Neural cell (in vitro differentiated cells): ENCODE results near the gene ZFYVE28.

ENCODE experiments used
- CTCF ChIP-seq: fragments of 450-650 bp; IDR thresholded peaks from 2 replicates; pipeline ENCODE4 v1.5.1; 2014; ENCODE audit warnings: antibody characterized with exemption, mild to moderate bottlenecking, moderate library complexity; ENCODE audit not compliant: poor library complexity, severe bottlenecking
- EP300 ChIP-seq: fragments of 450-650 bp; conservative IDR thresholded peaks from 2 replicates; pipeline ENCODE4 v1.6.1; 2014; ENCODE audit warnings: antibody characterized with exemption, mild to moderate bottlenecking, moderate library complexity; ENCODE audit not compliant: poor library complexity, severe bottlenecking
- EZH2 ChIP-seq: fragments of 200-600, 300-800 bp; shearing (Covaris generic), sonication (generic); IDR thresholded peaks from 2 replicates; pipeline ENCODE4 v1.6.1; 2014; ENCODE audit warnings: antibody characterized with exemption, low read length, borderline replicate concordance, mild to moderate bottlenecking; ENCODE audit not compliant: insufficient read depth, poor library complexity, severe bottlenecking
- MXI1 ChIP-seq: fragments of 450-650 bp; conservative IDR thresholded peaks from 2 replicates; pipeline ENCODE4 v1.6.1; 2014; ENCODE audit warnings: antibody characterized with exemption, mild to moderate bottlenecking; ENCODE audit not compliant: poor library complexity, severe bottlenecking
- POLR2AphosphoS5 ChIP-seq: IDR thresholded peaks from 2 replicates; pipeline ENCODE4 v1.6.1; 2012
- RAD21 ChIP-seq: fragments of 450-650 bp; conservative IDR thresholded peaks from 2 replicates; pipeline ENCODE4 v1.6.1; 2014; ENCODE audit warnings: antibody characterized with exemption, mild to moderate bottlenecking, moderate library complexity
- REST ChIP-seq: IDR thresholded peaks from 2 replicates; pipeline ENCODE4 v1.6.1; 2012; ENCODE audit warnings: borderline replicate concordance
- SMC3 ChIP-seq: fragments of 450-650 bp; conservative IDR thresholded peaks from 2 replicates; pipeline ENCODE4 v1.6.1; 2014; ENCODE audit warnings: antibody characterized with exemption, mild to moderate bottlenecking, moderate library complexity; ENCODE audit not compliant: poor library complexity

GRCh38 chr4:2373532-2373931, 44.9 kb downstream of the ZFYVE28 start:
- no peak for TF ChIP-seq EP300
- no peak for TF ChIP-seq REST
- no peak for TF ChIP-seq CTCF
- TF ChIP-seq EZH2, result no peak
- TF ChIP-seq SMC3, result no peak
- TF ChIP-seq POLR2AphosphoS5, result no peak
- TF ChIP-seq RAD21, result no peak
- TF ChIP-seq MXI1, result no peak
